ENCODE data around the gene AHI1.
A peak's percentile ranks its signal among the peaks of the same experiment; 100 is the strongest.

- TF ChIP-seq, protein P1, sequence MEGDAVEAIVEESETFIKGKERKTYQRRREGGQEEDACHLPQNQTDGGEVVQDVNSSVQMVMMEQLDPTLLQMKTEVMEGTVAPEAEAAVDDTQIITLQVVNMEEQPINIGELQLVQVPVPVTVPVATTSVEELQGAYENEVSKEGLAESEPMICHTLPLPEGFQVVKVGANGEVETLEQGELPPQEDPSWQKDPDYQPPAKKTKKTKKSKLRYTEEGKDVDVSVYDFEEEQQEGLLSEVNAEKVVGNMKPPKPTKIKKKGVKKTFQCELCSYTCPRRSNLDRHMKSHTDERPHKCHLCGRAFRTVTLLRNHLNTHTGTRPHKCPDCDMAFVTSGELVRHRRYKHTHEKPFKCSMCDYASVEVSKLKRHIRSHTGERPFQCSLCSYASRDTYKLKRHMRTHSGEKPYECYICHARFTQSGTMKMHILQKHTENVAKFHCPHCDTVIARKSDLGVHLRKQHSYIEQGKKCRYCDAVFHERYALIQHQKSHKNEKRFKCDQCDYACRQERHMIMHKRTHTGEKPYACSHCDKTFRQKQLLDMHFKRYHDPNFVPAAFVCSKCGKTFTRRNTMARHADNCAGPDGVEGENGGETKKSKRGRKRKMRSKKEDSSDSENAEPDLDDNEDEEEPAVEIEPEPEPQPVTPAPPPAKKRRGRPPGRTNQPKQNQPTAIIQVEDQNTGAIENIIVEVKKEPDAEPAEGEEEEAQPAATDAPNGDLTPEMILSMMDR (conservative IDR thresholded peaks at IDR 0.05; ENCODE audit: low read depth, low read length) = peak; percentile 31; the same call in 1 of the 2 replicates
- TF ChIP-seq EZH2phosphoT487 (IDR thresholded peaks at IDR 0.05; ENCODE audit: borderline replicate concordance, low read length) (no peak), EZH2 (IDR thresholded peaks at IDR 0.05; ENCODE audit: low read length, unreplicated experiment) (no peak)
These were observed 42.8 kb upstream of the AHI1 start for GRCh38 chr6:135540207-135540840.

Measured in PC-3 (cell line).